Endothelial cell of umbilical vein (primary cell): ENCODE results near the gene FSTL4. TPM values are rescaled to one million over a fixed set of nuclear protein-coding genes. Genes with fewer than 3 reads are reported as not detected.

Experiments used
- BruUV-seq: library from RNA; stranded (reverse); fragments of 400-500 nt; replicated peaks from 2 replicates; lab custom pipeline; 2021; lab: Mats Ljungman, UMichigan
- CTCF ChIA-PET: fragments of 300-600, 350-600 bp; sonication (Branson Sonifier 250); formaldehyde crosslinking; loops from one replicate; lab custom pipeline; 2021; ENCODE audit warnings: antibody characterized with exemption, inconsistent platforms; lab: Charles Lee
- POLR2A ChIA-PET: fragments of 300-600, 350-600 bp; sonication (Branson Sonifier 250); formaldehyde crosslinking; loops from one replicate; lab custom pipeline; 2021; ENCODE audit warnings: antibody characterized with exemption, inconsistent platforms; lab: Charles Lee
- DNase-seq: peaks from one replicate; pipeline ENCODE4 v3.0.0-alpha.2; 2011; ENCODE audit warnings: low read depth, low spot score
- FAIRE-seq: peaks from 2 replicates; lab custom pipeline; 2011; peaks lifted over from hg19 to GRCh38; lab: Jason Lieb, UNC
- H2AFZ ChIP-seq: 2 replicates; pipeline ENCODE4 v1.6.0; 2012; ENCODE audit warnings: low read depth, low read length, control low read depth, inconsistent platforms
- H3K27ac ChIP-seq: 2 replicates; pipeline ENCODE4 v1.5.1; 2011; ENCODE audit warnings: low read depth, mild to moderate bottlenecking, control low read depth, low read length, moderate library complexity; ENCODE audit not compliant: insufficient read depth
- H3K27me3 ChIP-seq, 2 experiments: 2 replicates each; pipeline versions ENCODE4 v1.6.0 to v1.6.1; 2011; ENCODE audit warnings: low read length in 2 of 2, mixed read lengths in 1 of 2; ENCODE audit not compliant: control insufficient read depth in 2 of 2, insufficient read depth in 2 of 2
- H3K36me3 ChIP-seq, 2 experiments: 2 replicates in 1 of 2; 3 replicates in 1 of 2; pipeline ENCODE4 v1.5.1; 2011; ENCODE audit warnings: low read length in 2 of 2, mild to moderate bottlenecking in 1 of 2, moderate library complexity in 1 of 2; ENCODE audit not compliant: control insufficient read depth in 2 of 2, insufficient read depth in 2 of 2; ENCODE audit errors: extremely low read depth in 1 of 2
- H3K4me1 ChIP-seq: 3 replicates; pipeline ENCODE4 v1.5.1; 2011; ENCODE audit warnings: mild to moderate bottlenecking, low read length; ENCODE audit not compliant: control insufficient read depth, insufficient read depth; ENCODE audit errors: extremely low read depth
- H3K4me2 ChIP-seq: 2 replicates; pipeline ENCODE4 v1.6.1; 2011; ENCODE audit warnings: low read length, control low read depth, mixed read lengths; ENCODE audit not compliant: insufficient read depth
- H3K4me3 ChIP-seq, 3 experiments: fragments of 200-600 bp in 1 of 3; sonication (generic), shearing (Covaris generic) in 1 of 3; replicated peaks in 1 of 3; 2 replicates each; pipeline ENCODE4 v1.5.1; 2011 to 2016; ENCODE audit warnings: control low read depth in 3 of 3, low read length in 3 of 3, mild to moderate bottlenecking in 2 of 3, inconsistent platforms in 1 of 3, low read depth in 1 of 3, moderate library complexity in 1 of 3; ENCODE audit not compliant: insufficient read depth in 1 of 3
- H3K79me2 ChIP-seq: 2 replicates; pipeline ENCODE4 v1.6.0; 2012; ENCODE audit warnings: low read length, inconsistent platforms; ENCODE audit not compliant: control insufficient read depth, insufficient read depth
- H3K9ac ChIP-seq: replicated peaks from 2 replicates; pipeline ENCODE3; 2011; ENCODE audit warnings: low read length, control low read depth; ENCODE audit not compliant: insufficient read depth; ENCODE audit errors: extremely low read depth
- H3K9me1 ChIP-seq: replicated peaks from 3 replicates; pipeline ENCODE4 v1.6.0; 2011; ENCODE audit warnings: mild to moderate bottlenecking, low read length; ENCODE audit not compliant: control insufficient read depth, insufficient read depth; ENCODE audit errors: extremely low read depth
- H3K9me3 ChIP-seq: replicated peaks from 2 replicates; pipeline ENCODE4 v1.5.1; 2012; ENCODE audit warnings: low read length, inconsistent platforms; ENCODE audit not compliant: control insufficient read depth, insufficient read depth
- H4K20me1 ChIP-seq: replicated peaks from 2 replicates; pipeline ENCODE3; 2011; ENCODE audit warnings: mild to moderate bottlenecking, low read length; ENCODE audit not compliant: control insufficient read depth, insufficient read depth; ENCODE audit errors: extremely low read depth
- CTCF ChIP-seq, 2 donors: IDR thresholded peaks; 1 replicate in 1 of 2; 2 replicates in 1 of 2; pipeline ENCODE4 v1.5.1; 2011; ENCODE audit warnings: low read length in 2 of 2, mild to moderate bottlenecking in 2 of 2, moderate library complexity in 2 of 2, control low read depth in 1 of 2, inconsistent platforms in 1 of 2, low read depth in 1 of 2; ENCODE audit not compliant: insufficient read depth in 1 of 2; ENCODE audit errors: extremely low read depth in 1 of 2
- EZH2 ChIP-seq: IDR thresholded peaks from 2 replicates; pipeline ENCODE4 v1.6.1; 2012; ENCODE audit warnings: borderline replicate concordance, low read depth, mild to moderate bottlenecking, moderate library complexity, low read length, inconsistent platforms; ENCODE audit not compliant: severe bottlenecking
- FOS ChIP-seq: IDR thresholded peaks from 2 replicates; pipeline ENCODE4 v1.6.1; 2011; ENCODE audit warnings: mild to moderate bottlenecking, low read length, moderate library complexity, borderline replicate concordance; ENCODE audit not compliant: insufficient read depth
- GATA2 ChIP-seq: IDR thresholded peaks from 2 replicates; pipeline ENCODE4 v1.7.0; 2011; ENCODE audit warnings: low read depth, mild to moderate bottlenecking, moderate library complexity, mixed read lengths, low read length; ENCODE audit not compliant: insufficient read length, insufficient read depth
- JUN ChIP-seq: IDR thresholded peaks from 2 replicates; pipeline ENCODE4 v1.6.1; 2011; ENCODE audit warnings: borderline replicate concordance, low read depth; ENCODE audit not compliant: insufficient read length, insufficient read depth
- MAX ChIP-seq: IDR thresholded peaks from 2 replicates; pipeline ENCODE4 v1.6.1; 2011; ENCODE audit not compliant: insufficient read depth, insufficient read length
- MYC ChIP-seq: IDR thresholded peaks from one replicate; pipeline ENCODE4 v1.6.1; 2011; ENCODE audit warnings: mild to moderate bottlenecking, low read depth, low read length
- POLR2A ChIP-seq: IDR thresholded peaks from 2 replicates; pipeline ENCODE4 v1.6.1; 2012; ENCODE audit warnings: low read depth, mild to moderate bottlenecking, control low read depth, low read length
- POLR2AphosphoS5 ChIP-seq: IDR thresholded peaks from 2 replicates; pipeline ENCODE4 v1.6.1; 2012; ENCODE audit warnings: low read depth, mild to moderate bottlenecking, control low read depth, low read length, moderate library complexity; ENCODE audit not compliant: insufficient read depth
- dilution Hi-C: fragments of 300-500 bp; cut with MboI; formaldehyde crosslinking; loops from one replicate; pipeline ENCODE4 v1.15.0; 2019; ENCODE audit warnings: low sequenced_read_pairs; ENCODE audit not compliant: extremely low pct_ligation_motif_present
- intact Hi-C: fragments of 100-400 bp; cut with micrococcal nuclease; formaldehyde crosslinking; loops from one replicate; pipeline ENCODE4 v1.10.0; 2022
- polyA plus RNA-seq, 4 experiments: library from polyadenylated mRNA; depleted of rRNA in 3 of 4; stranded (reverse) in 3 of 4; unstranded in 1 of 4; fragments of >200 nt; gene quantifications; 2 replicates each; pipeline versions ENCODE4 v1.2.1 to v1.2.3, GENCODE V29; 2011 to 2012; ENCODE audit warnings: missing spikeins in 1 of 4
- total RNA-seq: library from RNA; stranded (reverse); gene quantifications from 2 replicates; pipeline ENCODE4 v1.2.3, GENCODE V29; 2021

Gene FSTL4
- total and polyA plus RNA-seq, 2 donors (not counting 3 experiments of a cell fraction or from before 2014, with no cell fraction given): 0.18 TPM; not detected in 1

- no peak overlapping the region for H3K4me2 ChIP-seq
- H3K4me1 ChIP-seq: no peaks in the 10 kb centered on the region
- dilution Hi-C loops (no loop called here), intact Hi-C loops (no loop called here)
- no peak overlapping the region for H3K27ac ChIP-seq
- no peaks in the 10 kb centered on the region for H3K9me1 ChIP-seq
- no peaks in the 10 kb centered on the region for H3K79me2 ChIP-seq
- FAIRE-seq: no peak
- ChIA-PET CTCF (interaction anchor here (2.4 kb wide), 1 partner anchor 11 kb away, joined by 8 read pairs; no protein-coding TSS in a partner anchor), POLR2A (no interaction called here)
- no peaks in the 10 kb centered on the region for H4K20me1 ChIP-seq
- no TSS peak for BruUV-seq
- H3K27me3 ChIP-seq: no peaks in the 10 kb centered on the region
- no peaks in the 10 kb centered on the region for H3K9me3 ChIP-seq
- no peak overlapping the region for H2AFZ ChIP-seq
- no peak for TF ChIP-seq JUN
- no peak for TF ChIP-seq MAX
- TF ChIP-seq EZH2: no peak
- TF ChIP-seq GATA2: no peak
- TF ChIP-seq POLR2A: no peak
- no peak for TF ChIP-seq POLR2AphosphoS5
- TF ChIP-seq FOS: no peak
- TF ChIP-seq CTCF (IDR thresholded peaks at IDR 0.05; ENCODE audit: extremely low read depth in 1 of 2, insufficient read depth in 1 of 2, low read depth in 1 of 2, low read length in 2 of 2): no peak
- no peak for TF ChIP-seq MYC
- H3K4me3 ChIP-seq: no peak overlapping the region
- H3K9ac ChIP-seq: no peak overlapping the region
- no peaks in the 10 kb centered on the region for H3K36me3 ChIP-seq
- DNase-seq: no peak
These were observed 291.0 kb downstream of the FSTL4 start for GRCh38 chr5:133321286-133321832.
